ENCODE data around the gene MBNL1. TPM values are rescaled to one million over a fixed set of nuclear protein-coding genes. Genes with fewer than 3 reads are reported as not detected.

The MBNL1 gene
- total RNA-seq, 2 experiments from 2014 or later = 446 to 447 TPM

DNA sequence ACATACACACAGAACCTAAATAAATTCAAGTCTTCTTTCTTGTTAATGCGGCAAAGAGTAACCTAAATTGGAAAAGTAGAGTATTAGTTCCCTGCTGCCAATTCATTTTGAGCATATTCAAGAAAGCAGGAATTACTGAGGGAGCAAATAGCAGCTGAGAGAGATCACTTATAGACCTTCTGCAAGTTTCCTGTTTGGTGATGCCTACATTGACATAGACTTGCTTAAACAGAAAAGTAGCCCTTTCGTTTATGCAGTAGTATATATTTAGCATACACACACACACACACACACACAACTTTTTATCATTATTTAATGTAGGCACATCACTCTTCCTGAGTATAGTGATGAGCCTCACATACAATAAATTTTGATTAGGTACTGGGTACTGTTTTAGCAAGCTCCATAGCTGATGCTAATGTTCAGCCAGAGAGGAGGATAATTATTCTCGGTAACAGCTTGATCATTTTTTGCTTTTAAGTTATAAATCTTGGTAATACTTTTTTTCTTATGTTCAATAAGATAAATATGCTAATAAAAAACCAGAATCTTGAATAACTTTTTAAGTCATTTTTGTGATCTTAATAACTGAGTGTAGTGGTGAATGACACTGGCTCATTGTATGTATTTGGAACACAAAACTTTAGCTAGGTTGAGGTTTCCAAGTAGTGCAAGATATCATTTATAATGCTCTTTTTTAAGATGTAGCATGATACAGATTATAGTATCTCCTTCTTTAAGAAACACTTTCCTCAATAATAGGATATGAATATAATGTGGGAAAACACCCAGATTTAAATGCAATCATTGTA is 174.7 kb downstream of the MBNL1 start:
- no peak for DNase-seq
- no peaks in the 10 kb centered on the region for H3K9me3 Mint-ChIP-seq
- H3K27me3 Mint-ChIP-seq = no peaks in the 10 kb centered on the region
- peaks cover 28% of the 10 kb centered on the region for H3K36me3 Mint-ChIP-seq
- peaks cover 45% of the 10 kb centered on the region for H3K4me1 Mint-ChIP-seq
- H3K27ac Mint-ChIP-seq = peak overlapping the region; percentile 59
- POLR2A ChIA-PET = interaction anchor here (0.6 kb wide), 1 partner anchor 1221 kb away, joined by 3 read pairs; no protein-coding TSS in a partner anchor
- peak; percentile 41 for ATAC-seq (ENCODE audit: low read depth)
- H3K4me3 Mint-ChIP-seq = peak overlapping the region; percentile 15

DNA sequence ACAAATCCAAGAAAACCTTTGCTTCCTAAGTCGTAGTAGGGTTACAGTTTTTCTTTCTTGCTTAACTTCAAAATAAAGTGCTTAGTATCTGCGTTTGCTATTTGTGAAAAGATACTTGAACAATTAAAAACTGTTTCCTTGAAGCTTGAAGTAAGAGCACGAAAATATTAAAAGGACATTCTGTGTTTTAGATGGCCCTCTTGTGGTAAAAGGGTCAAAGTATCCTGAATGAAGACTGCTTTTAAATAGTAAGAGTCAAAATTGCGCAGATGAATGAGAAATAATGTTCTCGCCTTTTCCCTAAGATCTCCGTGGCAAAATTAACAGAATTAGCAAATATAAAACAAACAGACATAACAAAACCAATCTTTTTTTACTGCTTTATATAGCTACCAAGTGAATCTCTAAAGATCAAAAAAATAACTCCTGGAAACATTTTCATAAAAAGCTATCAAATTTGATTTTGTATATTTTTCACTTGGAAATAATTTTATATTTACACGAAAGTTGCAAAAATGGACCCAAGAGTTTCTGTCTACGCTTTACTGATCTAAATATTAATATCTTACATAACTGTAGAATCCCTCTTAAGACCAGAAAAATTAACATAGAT is 175.4 kb downstream of the MBNL1 start:
- ATAC-seq (ENCODE audit: low read depth) (no peak), DNase-seq (no peak)
- Mint-ChIP-seq H3K9me3 (no peaks in the 10 kb centered on the region), H3K27me3 (no peaks in the 10 kb centered on the region), H3K4me3 (no peak overlapping the region), H3K4me1 (peaks cover 40% of the 10 kb centered on the region), H3K27ac (no peak overlapping the region), H3K36me3 (peaks cover 24% of the 10 kb centered on the region)
- POLR2A ChIA-PET = no interaction called here

GRCh38 chr3:152445212-152445611 is 176.5 kb downstream of the MBNL1 start:
- no peak overlapping the region for H3K4me3 Mint-ChIP-seq
- no peaks in the 10 kb centered on the region for H3K9me3 Mint-ChIP-seq
- H3K27me3 Mint-ChIP-seq = no peaks in the 10 kb centered on the region
- POLR2A ChIA-PET = no interaction called here
- H3K4me1 Mint-ChIP-seq = peaks cover 33% of the 10 kb centered on the region
- H3K27ac Mint-ChIP-seq = no peak overlapping the region
- no peak for ATAC-seq (ENCODE audit: low read depth)
- H3K36me3 Mint-ChIP-seq = peaks cover 18% of the 10 kb centered on the region
- no peak for DNase-seq

DNA sequence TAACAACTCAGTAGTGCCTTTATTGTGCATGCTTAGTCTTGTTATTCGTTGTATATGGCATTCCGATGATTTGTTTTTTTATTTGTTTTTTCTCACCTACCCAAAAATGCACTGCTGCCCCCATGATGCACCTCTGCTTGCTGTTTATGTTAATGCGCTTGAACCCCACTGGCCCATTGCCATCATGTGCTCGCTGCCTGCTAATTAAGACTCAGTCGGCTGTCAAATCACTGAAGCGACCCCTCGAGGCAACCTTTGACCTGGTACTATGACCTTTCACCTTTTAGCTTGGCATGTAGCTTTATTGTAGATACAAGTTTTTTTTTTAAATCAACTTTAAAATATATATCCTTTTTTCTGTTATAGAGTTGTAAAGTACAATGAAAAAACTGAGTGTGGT is 177.8 kb downstream of the MBNL1 start:
- Mint-ChIP-seq H3K9me3 (no peaks in the 10 kb centered on the region), H3K4me3 (no peak overlapping the region), H3K27ac (peak overlapping the region; percentile 69), H3K27me3 (no peaks in the 10 kb centered on the region), H3K4me1 (peaks cover 38% of the 10 kb centered on the region), H3K36me3 (peaks cover 26% of the 10 kb centered on the region)
- POLR2A ChIA-PET = no interaction called here
- DNase-seq (no peak), ATAC-seq (ENCODE audit: low read depth) (no peak)

DNA sequence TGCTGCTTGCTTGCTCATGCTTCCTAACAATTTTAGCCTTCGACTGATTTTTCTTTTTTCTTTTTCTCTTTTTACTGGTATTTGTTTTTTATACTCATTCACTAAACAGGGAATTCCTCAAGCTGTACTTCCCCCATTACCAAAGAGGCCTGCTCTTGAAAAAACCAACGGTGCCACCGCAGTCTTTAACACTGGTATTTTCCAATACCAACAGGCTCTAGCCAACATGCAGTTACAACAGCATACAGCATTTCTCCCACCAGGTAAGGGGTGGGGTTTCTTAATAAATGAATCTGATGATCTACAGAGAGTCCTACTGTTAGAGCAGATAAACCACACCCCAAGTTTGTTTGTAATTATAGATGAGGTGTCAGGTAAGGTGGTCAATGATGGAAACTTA is 178.8 kb downstream of the MBNL1 start:
- DNase-seq = no peak
- Mint-ChIP-seq H3K9me3 (no peaks in the 10 kb centered on the region), H3K27ac (peak overlapping the region; percentile 35), H3K4me3 (no peak overlapping the region), H3K27me3 (no peaks in the 10 kb centered on the region), H3K36me3 (peaks cover 29% of the 10 kb centered on the region), H3K4me1 (peaks cover 34% of the 10 kb centered on the region)
- no peak for ATAC-seq (ENCODE audit: low read depth)
- POLR2A ChIA-PET = no interaction called here

- Mint-ChIP-seq H3K4me3 (no peak overlapping the region), H3K27ac (no peak overlapping the region), H3K36me3 (peaks cover 32% of the 10 kb centered on the region), H3K4me1 (peaks cover 35% of the 10 kb centered on the region), H3K9me3 (no peaks in the 10 kb centered on the region), H3K27me3 (no peaks in the 10 kb centered on the region)
- ATAC-seq (ENCODE audit: low read depth) = no peak
- POLR2A ChIA-PET = no interaction called here
- DNase-seq = no peak
Observed at GRCh38 chr3:152448091-152448490, 179.4 kb downstream of the MBNL1 start.

GRCh38 chr3:152452318-152452717 is 183.6 kb downstream of the MBNL1 start:
- POLR2A ChIA-PET = no interaction called here
- H3K36me3 Mint-ChIP-seq = peaks cover 33% of the 10 kb centered on the region
- H3K4me3 Mint-ChIP-seq = no peak overlapping the region
- no peak for DNase-seq
- no peak for ATAC-seq (ENCODE audit: low read depth)
- H3K4me1 Mint-ChIP-seq = peaks cover 21% of the 10 kb centered on the region
- H3K27ac Mint-ChIP-seq = no peak overlapping the region
- H3K27me3 Mint-ChIP-seq = no peaks in the 10 kb centered on the region
- no peaks in the 10 kb centered on the region for H3K9me3 Mint-ChIP-seq

GRCh38 chr3:152454076-152454875 is 185.5 kb downstream of the MBNL1 start:
- Mint-ChIP-seq H3K27ac (no peak overlapping the region), H3K9me3 (no peaks in the 10 kb centered on the region), H3K4me1 (peaks cover 32% of the 10 kb centered on the region), H3K4me3 (no peak overlapping the region), H3K27me3 (no peaks in the 10 kb centered on the region), H3K36me3 (peaks cover 41% of the 10 kb centered on the region)
- DNase-seq (no peak), ATAC-seq (ENCODE audit: low read depth) (no peak)
- POLR2A ChIA-PET = no interaction called here

- Mint-ChIP-seq H3K9me3 (no peaks in the 10 kb centered on the region), H3K36me3 (peaks cover 42% of the 10 kb centered on the region), H3K27ac (no peak overlapping the region), H3K4me3 (no peak overlapping the region), H3K4me1 (peaks cover 26% of the 10 kb centered on the region), H3K27me3 (no peaks in the 10 kb centered on the region)
- POLR2A ChIA-PET = no interaction called here
- no peak for ATAC-seq (ENCODE audit: low read depth)
- DNase-seq = no peak
Observed at GRCh38 chr3:152455989-152456388, 187.3 kb downstream of the MBNL1 start.

- Mint-ChIP-seq H3K4me3 (no peak overlapping the region), H3K36me3 (peaks cover 33% of the 10 kb centered on the region), H3K27me3 (no peaks in the 10 kb centered on the region), H3K4me1 (peaks cover 24% of the 10 kb centered on the region), H3K27ac (peak overlapping the region; percentile 42), H3K9me3 (no peaks in the 10 kb centered on the region)
- DNase-seq (no peak), ATAC-seq (ENCODE audit: low read depth) (no peak)
- POLR2A ChIA-PET = no interaction called here
Observed at GRCh38 chr3:152457500-152458375, 189.0 kb downstream of the MBNL1 start.

DNA sequence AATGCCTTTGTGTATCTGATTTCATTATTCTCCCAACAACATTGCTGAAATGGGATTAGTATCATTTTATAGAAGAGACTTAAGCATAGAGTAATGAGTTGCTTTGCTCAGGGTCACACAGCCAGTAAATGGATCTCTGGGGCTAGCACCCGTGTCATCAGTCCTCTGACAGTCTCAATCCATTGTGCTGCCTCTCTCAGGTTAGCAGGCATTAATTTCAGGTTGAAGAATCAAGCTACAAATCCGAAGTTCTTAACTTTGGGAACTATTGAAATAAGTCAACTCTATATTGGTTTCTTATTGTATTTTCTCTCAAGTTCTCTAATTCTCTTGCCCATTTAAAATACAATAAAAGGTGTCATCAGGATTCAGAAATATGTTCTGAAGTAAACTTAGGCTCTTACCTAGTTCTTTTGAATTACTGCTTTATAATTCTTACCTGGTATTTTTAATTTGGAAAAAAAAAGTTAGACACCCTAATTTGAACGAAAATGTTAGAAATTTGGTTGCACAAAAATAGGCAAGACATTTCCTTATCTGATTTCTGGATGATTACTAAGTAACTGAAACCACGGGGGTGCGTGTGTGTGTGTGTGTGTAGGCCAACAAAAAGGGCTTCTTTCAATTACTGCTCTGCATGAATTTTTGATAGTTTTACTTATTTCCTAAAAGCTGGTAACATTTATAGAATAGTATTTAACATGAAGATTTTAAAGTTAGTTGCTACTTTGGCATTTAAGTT is 189.8 kb downstream of the MBNL1 start:
- no peak overlapping the region for H3K4me3 Mint-ChIP-seq
- H3K27ac Mint-ChIP-seq = peak overlapping the region; percentile 42
- POLR2A ChIA-PET = no interaction called here
- peaks cover 24% of the 10 kb centered on the region for H3K4me1 Mint-ChIP-seq
- ATAC-seq (ENCODE audit: low read depth) (peak; percentile 33), DNase-seq (no peak)
- H3K27me3 Mint-ChIP-seq = no peaks in the 10 kb centered on the region
- no peaks in the 10 kb centered on the region for H3K9me3 Mint-ChIP-seq
- H3K36me3 Mint-ChIP-seq = peaks cover 35% of the 10 kb centered on the region

GRCh38 chr3:152459118-152459515 is 190.4 kb downstream of the MBNL1 start:
- H3K36me3 Mint-ChIP-seq = peaks cover 32% of the 10 kb centered on the region
- H3K9me3 Mint-ChIP-seq = no peaks in the 10 kb centered on the region
- no peak overlapping the region for H3K27ac Mint-ChIP-seq
- H3K27me3 Mint-ChIP-seq = no peaks in the 10 kb centered on the region
- peaks cover 22% of the 10 kb centered on the region for H3K4me1 Mint-ChIP-seq
- no peak for DNase-seq
- no peak overlapping the region for H3K4me3 Mint-ChIP-seq
- POLR2A ChIA-PET = no interaction called here
- no peak for ATAC-seq (ENCODE audit: low read depth)

Data from activated naive CD8-positive, alpha-beta T cell treated with anti-CD3 and anti-CD28 coated beads, Interleukin-2, amount 10 ng/mL, durations not matched to agents 7 days and 5 days (primary cell).